GM23338 (cell line): Measurements from ENCODE around the gene MTAP. TPM values are rescaled to one million over a fixed set of nuclear protein-coding genes. Genes with fewer than 3 reads are reported as not detected.

Experiments
- ATAC-seq: fragments of 200-7000 bp; cut with Tn5 transposase; 3 replicates; pipeline ENCODE4 v1.9.1; 2020
- DNase-seq: peaks from one replicate; pipeline ENCODE4 v3.0.0-alpha.2; 2015; ENCODE audit warnings: low spot score
- H2AFZ ChIP-seq: fragments of 200-600 bp; sonication (generic); 2 replicates; pipeline ENCODE4 v1.8.0; 2016; ENCODE audit warnings: antibody characterized with exemption, mild to moderate bottlenecking, moderate library complexity
- H3F3A ChIP-seq: fragments of 200-600 bp; sonication (generic); replicated peaks from 2 replicates; pipeline ENCODE4 v1.8.0; 2017; ENCODE audit warnings: antibody characterized with exemption, mixed run types, low read depth
- H3K27ac ChIP-seq: fragments of 200-600 bp; sonication (generic); 2 replicates; pipeline ENCODE4 v1.6.1; 2016; ENCODE audit warnings: low read depth
- H3K27me3 ChIP-seq: fragments of 200-600 bp; sonication (generic); 2 replicates; pipeline ENCODE4 v1.8.0; 2016; ENCODE audit warnings: mild to moderate bottlenecking, mixed run types, moderate library complexity; ENCODE audit not compliant: insufficient read depth
- H3K36me3 ChIP-seq: fragments of 200-600 bp; sonication (generic); 2 replicates; pipeline ENCODE4 v1.8.0; 2016; ENCODE audit warnings: mild to moderate bottlenecking; ENCODE audit not compliant: insufficient read depth
- H3K4me1 ChIP-seq: fragments of 200-600 bp; sonication (generic); 2 replicates; pipeline ENCODE4 v1.8.0; 2016; ENCODE audit warnings: mild to moderate bottlenecking, moderate library complexity; ENCODE audit not compliant: insufficient read depth
- H3K4me2 ChIP-seq: fragments of 200-600 bp; sonication (generic); 2 replicates; pipeline ENCODE4 v1.7.1; 2017; ENCODE audit warnings: mixed run types
- H3K4me3 ChIP-seq: fragments of 200-600 bp; sonication (generic); 2 replicates; pipeline ENCODE4 v1.6.1; 2016; ENCODE audit warnings: mixed run types
- H3K79me2 ChIP-seq: fragments of 200-600 bp; sonication (generic); replicated peaks from 2 replicates; pipeline ENCODE4 v1.8.0; 2017; ENCODE audit warnings: mild to moderate bottlenecking; ENCODE audit not compliant: insufficient read depth
- H3K9me2 ChIP-seq: fragments of 200-600 bp; sonication (generic); 2 replicates; pipeline ENCODE4 v1.8.0; 2017; ENCODE audit not compliant: insufficient read depth
- H4K20me1 ChIP-seq: fragments of 200-600 bp; sonication (generic); replicated peaks from 2 replicates; pipeline ENCODE4 v1.8.0; 2017; ENCODE audit warnings: mild to moderate bottlenecking; ENCODE audit not compliant: insufficient read depth
- H3K27ac Mint-ChIP-seq: 2 replicates; pipeline ENCODE4 v1.8.0; 2020; ENCODE audit warnings: inconsistent platforms, mild to moderate bottlenecking, moderate library complexity, mixed read lengths
- H3K27me3 Mint-ChIP-seq: 3 replicates; pipeline ENCODE4 v1.8.0; 2022; ENCODE audit warnings: low read depth, mild to moderate bottlenecking, moderate library complexity, mixed read lengths, inconsistent platforms; ENCODE audit not compliant: insufficient read depth, poor library complexity
- H3K36me3 Mint-ChIP-seq: 3 replicates; pipeline ENCODE4 v1.8.0; 2021; ENCODE audit warnings: low read depth, mild to moderate bottlenecking, inconsistent platforms, moderate library complexity, mixed read lengths
- H3K4me1 Mint-ChIP-seq: 3 replicates; pipeline ENCODE4 v1.8.0; 2020; ENCODE audit warnings: mild to moderate bottlenecking, inconsistent platforms, mixed read lengths
- H3K4me3 Mint-ChIP-seq: 3 replicates; pipeline ENCODE4 v1.8.0; 2021; ENCODE audit warnings: moderate library complexity, mild to moderate bottlenecking, inconsistent platforms, mixed read lengths
- H3K9me3 Mint-ChIP-seq: 3 replicates; pipeline ENCODE4 v1.8.0; 2020; ENCODE audit warnings: moderate library complexity, mild to moderate bottlenecking, inconsistent platforms, mixed read lengths
- CREB1 ChIP-seq: fragments of 250-450 bp; sonication (Bioruptor Pico); IDR thresholded peaks from 2 replicates; pipeline ENCODE4 v1.5.0; 2020; ENCODE audit warnings: low read depth, mild to moderate bottlenecking, moderate library complexity
- STAT1 ChIP-seq: IDR thresholded peaks from one replicate; pipeline ENCODE4 v1.6.1; 2016; ENCODE audit warnings: antibody characterized with exemption; ENCODE audit not compliant: unreplicated experiment
- ZNF114 ChIP-seq: fragments of 250-450 bp; sonication (Bioruptor Pico); IDR thresholded peaks from 2 replicates; pipeline ENCODE4 v1.5.0; 2020; ENCODE audit warnings: mild to moderate bottlenecking, moderate library complexity
- polyA plus RNA-seq: library from polyadenylated mRNA; unstranded; fragments of >200 nt; fragmentation: Nextera tagmentation; extraction: Ambion mirVana; gene quantifications from 2 replicates; pipeline ENCODE4 v1.2.1, GENCODE V29; 2016
- total RNA-seq: library from RNA; depleted of rRNA; stranded (reverse); fragments of >200 nt; shearing (Covaris generic); gene quantifications from 2 replicates; pipeline ENCODE4 v1.2.3, GENCODE V29; 2014
- TF ChIP-seq, protein P1 (sequence below), 2 experiments: fragments of 200-600 bp in 1 of 2; sonication (generic) in 1 of 2; conservative IDR thresholded peaks; 2 replicates each; pipeline versions ENCODE4 v1.5.1 to v1.6.1; 2016 to 2017; ENCODE audit warnings: antibody characterized with exemption in 2 of 2, low read depth in 2 of 2, mild to moderate bottlenecking in 2 of 2, moderate library complexity in 1 of 2

Gene MTAP
- total and polyA plus RNA-seq, 2 experiments from 2014 or later: 61.8 to 70.0 TPM

- H3K27me3 ChIP-seq: no peaks in the 10 kb centered on the region
- no peaks in the 10 kb centered on the region for H3K4me1 ChIP-seq
- H3K36me3 Mint-ChIP-seq: peaks cover 83% of the 10 kb centered on the region
- H4K20me1 ChIP-seq: peaks cover 56% of the 10 kb centered on the region
- no peaks in the 10 kb centered on the region for H3K9me2 ChIP-seq
- no peak for DNase-seq
- H3K36me3 ChIP-seq: peaks cover 40% of the 10 kb centered on the region
- H3K79me2 ChIP-seq: peaks cover 98% of the 10 kb centered on the region
- peak overlapping the region; percentile 55; the same call in 1 of the 2 replicates for H3K27ac ChIP-seq
- no peaks in the 10 kb centered on the region for H3K9me3 Mint-ChIP-seq
- no peak overlapping the region for H3K4me2 ChIP-seq
- H3K4me3 Mint-ChIP-seq: no peak overlapping the region
- H2AFZ ChIP-seq: no peak overlapping the region
- TF ChIP-seq STAT1: no peak
- TF ChIP-seq, protein P1, sequence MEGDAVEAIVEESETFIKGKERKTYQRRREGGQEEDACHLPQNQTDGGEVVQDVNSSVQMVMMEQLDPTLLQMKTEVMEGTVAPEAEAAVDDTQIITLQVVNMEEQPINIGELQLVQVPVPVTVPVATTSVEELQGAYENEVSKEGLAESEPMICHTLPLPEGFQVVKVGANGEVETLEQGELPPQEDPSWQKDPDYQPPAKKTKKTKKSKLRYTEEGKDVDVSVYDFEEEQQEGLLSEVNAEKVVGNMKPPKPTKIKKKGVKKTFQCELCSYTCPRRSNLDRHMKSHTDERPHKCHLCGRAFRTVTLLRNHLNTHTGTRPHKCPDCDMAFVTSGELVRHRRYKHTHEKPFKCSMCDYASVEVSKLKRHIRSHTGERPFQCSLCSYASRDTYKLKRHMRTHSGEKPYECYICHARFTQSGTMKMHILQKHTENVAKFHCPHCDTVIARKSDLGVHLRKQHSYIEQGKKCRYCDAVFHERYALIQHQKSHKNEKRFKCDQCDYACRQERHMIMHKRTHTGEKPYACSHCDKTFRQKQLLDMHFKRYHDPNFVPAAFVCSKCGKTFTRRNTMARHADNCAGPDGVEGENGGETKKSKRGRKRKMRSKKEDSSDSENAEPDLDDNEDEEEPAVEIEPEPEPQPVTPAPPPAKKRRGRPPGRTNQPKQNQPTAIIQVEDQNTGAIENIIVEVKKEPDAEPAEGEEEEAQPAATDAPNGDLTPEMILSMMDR (conservative IDR thresholded peaks at IDR 0.05; ENCODE audit: low read depth in 2 of 2): no peak
- H3K4me1 Mint-ChIP-seq: peaks cover 5% of the 10 kb centered on the region; the same call in 2 of the 3 replicates
- no peak overlapping the region for H3K4me3 ChIP-seq
- 0 out of 2 replicates have a peak, but pooled peaks cover 9% of the 10 kb centered on the region for H3F3A ChIP-seq
- no peak for ATAC-seq
- peaks cover 2% of the 10 kb centered on the region for H3K27me3 Mint-ChIP-seq
- no peak overlapping the region for H3K27ac Mint-ChIP-seq
These were observed 10.0 kb downstream of the MTAP start for GRCh38 chr9:21812415-21812814.

GRCh38 chr9:21812946-21813568, 10.6 kb downstream of the MTAP start:
- H2AFZ ChIP-seq: no peak overlapping the region
- H3F3A ChIP-seq: 0 out of 2 replicates have a peak, but pooled peaks cover 9% of the 10 kb centered on the region
- H3K4me1 Mint-ChIP-seq: peaks cover 5% of the 10 kb centered on the region; the same call in 2 of the 3 replicates
- H3K4me3 Mint-ChIP-seq: no peak overlapping the region
- no peak overlapping the region for H3K4me2 ChIP-seq
- H3K79me2 ChIP-seq: peaks cover 98% of the 10 kb centered on the region
- H3K27me3 Mint-ChIP-seq: no peaks in the 10 kb centered on the region
- ATAC-seq: peak; percentile 83
- H3K27ac Mint-ChIP-seq: no peak overlapping the region
- H3K4me3 ChIP-seq: no peak overlapping the region
- H4K20me1 ChIP-seq: peaks cover 55% of the 10 kb centered on the region
- H3K4me1 ChIP-seq: no peaks in the 10 kb centered on the region
- H3K36me3 Mint-ChIP-seq: peaks cover 85% of the 10 kb centered on the region
- H3K9me2 ChIP-seq: no peaks in the 10 kb centered on the region
- H3K27me3 ChIP-seq: no peaks in the 10 kb centered on the region
- peaks cover 3% of the 10 kb centered on the region; the same call in 1 of the 3 replicates for H3K9me3 Mint-ChIP-seq
- no peak overlapping the region for H3K27ac ChIP-seq
- DNase-seq: peak; percentile 82
- TF ChIP-seq CREB1 (CRISPR knock-in tag) (no peak), ZNF114 (CRISPR knock-in tag) (peak; percentile 58; the same call in 1 of the 2 replicates)
- TF ChIP-seq, protein P1 (conservative IDR thresholded peaks at IDR 0.05; ENCODE audit: low read depth in 2 of 2): peak; percentile 89 to 90
- peaks cover 44% of the 10 kb centered on the region for H3K36me3 ChIP-seq
